Astrocyte of the spinal cord (primary cell): ENCODE measurements around the gene PKHD1.
A peak's percentile ranks its signal among the peaks of the same experiment; 100 is the strongest.

Experiments
- DNase-seq: peaks from one replicate; pipeline ENCODE4 v3.0.0; 2011; ENCODE audit warnings: low read depth, low spot score
- H3K4me3 ChIP-seq: 2 replicates; pipeline ENCODE4 v1.5.1; 2011; ENCODE audit warnings: low read depth, mild to moderate bottlenecking, low read length, moderate library complexity
- in situ Hi-C: cut with HindIII; loops from 2 replicates; pipeline ENCODE4 v1.10.0; 2017; ENCODE audit warnings: low sequenced_read_pairs
- TF ChIP-seq, protein P1 (sequence below): IDR thresholded peaks from 2 replicates; pipeline ENCODE4 v1.5.1; 2012; ENCODE audit warnings: low read depth, mild to moderate bottlenecking, low read length, inconsistent platforms

The PKHD1 gene

DNA sequence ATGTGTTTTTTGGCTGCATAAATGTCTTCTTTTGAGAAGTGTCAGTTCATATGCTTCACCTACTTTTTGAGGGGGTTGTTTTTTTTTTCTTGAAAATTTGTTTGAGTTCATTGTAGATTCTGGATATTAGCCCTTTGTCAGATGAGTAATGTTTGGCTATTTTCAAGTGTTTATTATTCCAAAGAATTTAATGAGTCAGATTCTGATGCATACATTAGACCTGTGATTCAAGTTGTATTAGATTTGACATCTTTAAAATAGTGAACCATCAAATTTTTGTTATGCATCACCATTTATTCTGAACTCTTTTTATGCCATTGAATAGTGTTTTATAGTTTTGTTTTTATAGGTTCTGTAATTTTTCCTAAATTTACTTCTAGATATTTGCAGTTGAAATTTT, 319.3 kb downstream of the PKHD1 start:
- no peak overlapping the region for H3K4me3 ChIP-seq
- in situ Hi-C loops = no loop called here
- no peak for DNase-seq
- TF ChIP-seq, protein P1, sequence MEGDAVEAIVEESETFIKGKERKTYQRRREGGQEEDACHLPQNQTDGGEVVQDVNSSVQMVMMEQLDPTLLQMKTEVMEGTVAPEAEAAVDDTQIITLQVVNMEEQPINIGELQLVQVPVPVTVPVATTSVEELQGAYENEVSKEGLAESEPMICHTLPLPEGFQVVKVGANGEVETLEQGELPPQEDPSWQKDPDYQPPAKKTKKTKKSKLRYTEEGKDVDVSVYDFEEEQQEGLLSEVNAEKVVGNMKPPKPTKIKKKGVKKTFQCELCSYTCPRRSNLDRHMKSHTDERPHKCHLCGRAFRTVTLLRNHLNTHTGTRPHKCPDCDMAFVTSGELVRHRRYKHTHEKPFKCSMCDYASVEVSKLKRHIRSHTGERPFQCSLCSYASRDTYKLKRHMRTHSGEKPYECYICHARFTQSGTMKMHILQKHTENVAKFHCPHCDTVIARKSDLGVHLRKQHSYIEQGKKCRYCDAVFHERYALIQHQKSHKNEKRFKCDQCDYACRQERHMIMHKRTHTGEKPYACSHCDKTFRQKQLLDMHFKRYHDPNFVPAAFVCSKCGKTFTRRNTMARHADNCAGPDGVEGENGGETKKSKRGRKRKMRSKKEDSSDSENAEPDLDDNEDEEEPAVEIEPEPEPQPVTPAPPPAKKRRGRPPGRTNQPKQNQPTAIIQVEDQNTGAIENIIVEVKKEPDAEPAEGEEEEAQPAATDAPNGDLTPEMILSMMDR = no peak

DNA sequence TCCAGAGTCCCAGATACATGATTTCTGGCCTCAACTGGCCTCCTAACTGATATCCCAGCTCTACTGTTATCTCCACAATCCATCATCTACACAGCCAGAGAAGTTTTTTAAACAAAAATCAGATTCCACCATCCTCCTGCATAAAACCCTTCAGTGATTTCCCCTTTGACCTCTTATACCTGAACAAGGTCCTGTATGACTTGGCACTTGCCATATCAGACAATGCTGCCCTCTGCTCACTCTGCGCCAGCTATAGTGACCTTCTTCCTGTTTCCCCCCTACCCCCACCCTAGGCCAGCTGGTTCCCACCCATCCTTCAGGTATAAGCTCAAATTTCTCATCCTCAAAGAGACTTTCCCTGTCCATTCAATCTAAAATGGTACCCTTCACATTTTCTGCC, 322.2 kb downstream of the PKHD1 start:
- DNase-seq = no peak
- H3K4me3 ChIP-seq = no peak overlapping the region
- TF ChIP-seq, protein P1 = no peak
- in situ Hi-C loops = no loop called here

GRCh38 chr6:51753635-51754034, 333.8 kb downstream of the PKHD1 start:
- DNase-seq = no peak
- in situ Hi-C loops = no loop called here
- TF ChIP-seq, protein P1 = peak; percentile 5
- no peak overlapping the region for H3K4me3 ChIP-seq

GRCh38 chr6:51743999-51744398, 343.4 kb downstream of the PKHD1 start:
- H3K4me3 ChIP-seq = no peak overlapping the region
- DNase-seq = no peak
- TF ChIP-seq, protein P1 = no peak
- in situ Hi-C loops = no loop called here

GRCh38 chr6:51740658-51741057, 346.8 kb downstream of the PKHD1 start:
- no peak overlapping the region for H3K4me3 ChIP-seq
- TF ChIP-seq, protein P1 = no peak
- no peak for DNase-seq
- in situ Hi-C loops = no loop called here

GRCh38 chr6:51738614-51739013, 348.8 kb downstream of the PKHD1 start:
- in situ Hi-C loops = no loop called here
- DNase-seq = no peak
- TF ChIP-seq, protein P1 = no peak
- no peak overlapping the region for H3K4me3 ChIP-seq
